RWPE2 (cell line): ENCODE results near the gene C1orf74.

ENCODE experiments used
- ATAC-seq: fragments of 200-7000 bp; cut with Tn5 transposase; 3 replicates; pipeline ENCODE4 v1.9.1; 2021; ENCODE audit warnings: low read depth
- DNase-seq: peaks from one replicate; pipeline ENCODE4 v3.0.0-alpha.2; 2020; ENCODE audit warnings: low spot score
- H3K27ac ChIP-seq: fragments of 450-650 bp; 2 replicates; pipeline ENCODE4 v1.5.1; 2017; ENCODE audit warnings: mild to moderate bottlenecking; ENCODE audit not compliant: poor library complexity, severe bottlenecking
- H3K27me3 ChIP-seq: fragments of 250-450 bp; sonication (Bioruptor Pico); 2 replicates; pipeline ENCODE4 v1.5.1; 2021; ENCODE audit warnings: mild to moderate bottlenecking, moderate library complexity; ENCODE audit not compliant: insufficient read depth, poor library complexity, severe bottlenecking
- H3K36me3 ChIP-seq: fragments of 250-450 bp; sonication (Bioruptor Pico); 2 replicates; pipeline ENCODE4 v1.5.1; 2020; ENCODE audit warnings: low read depth, mild to moderate bottlenecking, moderate library complexity
- H3K4me1 ChIP-seq: fragments of 250-450 bp; sonication (Bioruptor Pico); 2 replicates; pipeline ENCODE4 v1.5.1; 2021; ENCODE audit warnings: mild to moderate bottlenecking, moderate library complexity; ENCODE audit not compliant: insufficient read depth, poor library complexity, severe bottlenecking
- H3K4me3 ChIP-seq: fragments of 250-450 bp; sonication (Bioruptor Pico); 2 replicates; pipeline ENCODE4 v1.5.1; 2021; ENCODE audit warnings: mild to moderate bottlenecking, moderate library complexity; ENCODE audit not compliant: severe bottlenecking
- H3K9me3 ChIP-seq: fragments of 250-450 bp; sonication (Bioruptor Pico); 2 replicates; pipeline ENCODE4 v1.5.1; 2021; ENCODE audit warnings: mild to moderate bottlenecking, moderate library complexity; ENCODE audit not compliant: severe bottlenecking
- TF ChIP-seq, protein P1 (sequence below): fragments of 450-650 bp; IDR thresholded peaks from one replicate; pipeline ENCODE4 v1.5.1; 2017; ENCODE audit warnings: mild to moderate bottlenecking, moderate library complexity; ENCODE audit not compliant: poor library complexity, severe bottlenecking

The C1orf74 gene

GRCh38 chr1:209815490-209815889 lies 31.1 kb upstream of the C1orf74 start:
- Histone ChIP-seq H3K4me3 (no peak overlapping the region), H3K4me1 (peaks cover 22% of the 10 kb centered on the region), H3K27ac (peak overlapping the region; percentile 96), H3K9me3 (no peaks in the 10 kb centered on the region), H3K27me3 (no peaks in the 10 kb centered on the region), H3K36me3 (no peaks in the 10 kb centered on the region)
- no peak for ATAC-seq
- TF ChIP-seq, protein P1, sequence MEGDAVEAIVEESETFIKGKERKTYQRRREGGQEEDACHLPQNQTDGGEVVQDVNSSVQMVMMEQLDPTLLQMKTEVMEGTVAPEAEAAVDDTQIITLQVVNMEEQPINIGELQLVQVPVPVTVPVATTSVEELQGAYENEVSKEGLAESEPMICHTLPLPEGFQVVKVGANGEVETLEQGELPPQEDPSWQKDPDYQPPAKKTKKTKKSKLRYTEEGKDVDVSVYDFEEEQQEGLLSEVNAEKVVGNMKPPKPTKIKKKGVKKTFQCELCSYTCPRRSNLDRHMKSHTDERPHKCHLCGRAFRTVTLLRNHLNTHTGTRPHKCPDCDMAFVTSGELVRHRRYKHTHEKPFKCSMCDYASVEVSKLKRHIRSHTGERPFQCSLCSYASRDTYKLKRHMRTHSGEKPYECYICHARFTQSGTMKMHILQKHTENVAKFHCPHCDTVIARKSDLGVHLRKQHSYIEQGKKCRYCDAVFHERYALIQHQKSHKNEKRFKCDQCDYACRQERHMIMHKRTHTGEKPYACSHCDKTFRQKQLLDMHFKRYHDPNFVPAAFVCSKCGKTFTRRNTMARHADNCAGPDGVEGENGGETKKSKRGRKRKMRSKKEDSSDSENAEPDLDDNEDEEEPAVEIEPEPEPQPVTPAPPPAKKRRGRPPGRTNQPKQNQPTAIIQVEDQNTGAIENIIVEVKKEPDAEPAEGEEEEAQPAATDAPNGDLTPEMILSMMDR: no peak
- DNase-seq: no peak

DNA sequence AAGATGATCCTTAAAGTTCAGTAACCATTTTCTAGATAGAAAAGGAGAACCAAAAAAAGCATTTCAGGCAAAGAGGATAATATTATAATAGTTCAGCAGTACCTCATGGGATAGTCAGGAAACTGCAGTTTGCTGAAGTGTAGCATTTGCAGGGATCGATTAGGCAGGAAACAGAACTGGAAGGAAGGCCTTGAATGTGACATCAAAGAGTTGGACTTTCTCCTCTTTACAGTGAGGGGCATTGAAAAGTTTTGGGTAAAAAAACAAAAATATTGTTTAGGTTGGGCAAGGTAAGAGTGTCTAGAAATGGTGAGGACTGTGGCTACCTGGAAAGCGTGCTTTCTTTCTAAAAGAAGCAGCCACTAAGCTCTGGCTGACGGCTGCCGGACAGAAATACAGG lies 29.5 kb upstream of the C1orf74 start:
- H3K4me3 ChIP-seq: no peak overlapping the region
- DNase-seq (no peak), ATAC-seq (no peak)
- H3K27me3 ChIP-seq: no peaks in the 10 kb centered on the region
- H3K36me3 ChIP-seq: no peaks in the 10 kb centered on the region
- TF ChIP-seq, protein P1: no peak
- peaks cover 34% of the 10 kb centered on the region for H3K4me1 ChIP-seq
- no peaks in the 10 kb centered on the region for H3K9me3 ChIP-seq
- H3K27ac ChIP-seq: no peak overlapping the region

DNA sequence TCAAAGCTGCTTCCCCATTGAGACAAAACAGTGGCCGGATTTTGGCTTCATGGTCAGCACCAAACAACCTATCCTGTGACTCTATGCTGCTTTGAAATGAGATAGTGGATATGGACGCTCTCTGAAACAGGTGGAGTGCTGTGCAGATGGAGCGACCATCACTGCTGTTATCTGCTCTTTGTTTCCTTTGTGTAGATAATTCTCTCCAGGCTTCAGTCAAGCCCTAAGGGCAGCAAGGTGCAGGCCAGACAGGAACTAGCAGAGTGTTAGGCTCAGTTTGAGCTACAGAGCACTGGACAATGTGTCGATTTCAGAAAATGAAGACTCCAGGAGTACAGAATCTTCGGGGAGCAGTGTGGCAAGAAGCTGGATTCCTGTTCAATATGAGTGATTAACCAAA lies 26.4 kb upstream of the C1orf74 start:
- Histone ChIP-seq H3K27ac (no peak overlapping the region), H3K36me3 (no peaks in the 10 kb centered on the region), H3K4me1 (peaks cover 39% of the 10 kb centered on the region), H3K9me3 (no peaks in the 10 kb centered on the region), H3K4me3 (no peak overlapping the region), H3K27me3 (no peaks in the 10 kb centered on the region)
- ATAC-seq (no peak), DNase-seq (no peak)
- TF ChIP-seq, protein P1: no peak

DNA sequence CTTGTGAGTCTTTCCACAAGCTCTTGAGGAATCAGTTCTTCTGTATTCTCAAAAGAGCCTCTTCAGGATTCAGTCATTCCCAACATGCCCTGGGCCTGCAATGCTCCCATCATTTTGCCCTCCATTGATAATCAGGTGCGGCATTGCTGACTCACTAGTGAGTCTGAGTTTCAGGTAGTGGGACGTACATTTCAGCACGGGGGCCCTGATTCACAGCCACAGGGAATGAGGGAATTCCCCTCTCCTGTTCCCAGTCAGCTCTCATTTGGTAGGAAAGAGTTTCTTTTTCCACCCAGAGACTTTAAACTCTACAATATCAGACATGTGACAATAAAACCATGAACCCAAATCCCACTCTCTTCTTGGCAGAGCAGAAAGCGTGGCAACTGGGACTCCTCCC lies 25.3 kb upstream of the C1orf74 start:
- no peak overlapping the region for H3K4me3 ChIP-seq
- no peaks in the 10 kb centered on the region for H3K9me3 ChIP-seq
- DNase-seq (peak; percentile 68), ATAC-seq (peak; percentile 33)
- peaks cover 3% of the 10 kb centered on the region; the same call in 1 of the 2 replicates for H3K36me3 ChIP-seq
- peak overlapping the region; percentile 70 for H3K27ac ChIP-seq
- peaks cover 28% of the 10 kb centered on the region for H3K4me1 ChIP-seq
- TF ChIP-seq, protein P1: no peak
- H3K27me3 ChIP-seq: no peaks in the 10 kb centered on the region

GRCh38 chr1:209808059-209808581 lies 23.8 kb upstream of the C1orf74 start:
- Histone ChIP-seq H3K4me1 (peaks cover 40% of the 10 kb centered on the region), H3K4me3 (no peak overlapping the region), H3K27ac (peak overlapping the region; percentile 70), H3K36me3 (peaks cover 15% of the 10 kb centered on the region; the same call in 1 of the 2 replicates), H3K9me3 (no peaks in the 10 kb centered on the region), H3K27me3 (no peaks in the 10 kb centered on the region)
- ATAC-seq (peak; percentile 73), DNase-seq (peak; percentile 92)
- TF ChIP-seq, protein P1: no peak
